Osteocyte (in vitro differentiated cells): ENCODE measurements around the gene KIF16B. TPM values are rescaled to one million over a fixed set of nuclear protein-coding genes. Genes with fewer than 3 reads are reported as not detected.

ENCODE experiments used
- DNase-seq: peaks from one replicate; pipeline ENCODE4 v3.0.0; 2021; ENCODE audit warnings: mixed read lengths; ENCODE audit not compliant: unreplicated experiment; ENCODE audit errors: extremely low spot score
- H3K27ac Mint-ChIP-seq: one replicate; pipeline ENCODE4 v1.8.0; 2021; ENCODE audit warnings: mild to moderate bottlenecking, mixed read lengths; ENCODE audit not compliant: unreplicated experiment
- H3K27me3 Mint-ChIP-seq: one replicate; pipeline ENCODE4 v1.8.0; 2021; ENCODE audit warnings: mixed read lengths; ENCODE audit not compliant: unreplicated experiment
- H3K36me3 Mint-ChIP-seq: one replicate; pipeline ENCODE4 v1.8.0; 2021; ENCODE audit warnings: mixed read lengths; ENCODE audit not compliant: unreplicated experiment
- H3K4me1 Mint-ChIP-seq: one replicate; pipeline ENCODE4 v1.8.0; 2021; ENCODE audit warnings: mixed read lengths; ENCODE audit not compliant: unreplicated experiment
- H3K4me3 Mint-ChIP-seq: one replicate; pipeline ENCODE4 v1.8.0; 2021; ENCODE audit warnings: mild to moderate bottlenecking, moderate library complexity, mixed read lengths; ENCODE audit not compliant: unreplicated experiment
- H3K9me3 Mint-ChIP-seq: one replicate; pipeline ENCODE4 v1.8.0; 2021; ENCODE audit warnings: mixed read lengths; ENCODE audit not compliant: unreplicated experiment
- total RNA-seq: library from RNA; stranded (reverse); gene quantifications from 2 replicates; pipeline ENCODE4 v1.2.1, GENCODE V29; 2021
- TF ChIP-seq, protein P1 (sequence below): fragments of 200-600 bp; sonication (generic); IDR thresholded peaks from 2 replicates; pipeline ENCODE4 v1.5.0; 2021; ENCODE audit warnings: antibody characterized with exemption, mild to moderate bottlenecking, moderate library complexity

Gene KIF16B
- total RNA-seq, 1 donor from 2014 or later = 10.2 TPM

DNA sequence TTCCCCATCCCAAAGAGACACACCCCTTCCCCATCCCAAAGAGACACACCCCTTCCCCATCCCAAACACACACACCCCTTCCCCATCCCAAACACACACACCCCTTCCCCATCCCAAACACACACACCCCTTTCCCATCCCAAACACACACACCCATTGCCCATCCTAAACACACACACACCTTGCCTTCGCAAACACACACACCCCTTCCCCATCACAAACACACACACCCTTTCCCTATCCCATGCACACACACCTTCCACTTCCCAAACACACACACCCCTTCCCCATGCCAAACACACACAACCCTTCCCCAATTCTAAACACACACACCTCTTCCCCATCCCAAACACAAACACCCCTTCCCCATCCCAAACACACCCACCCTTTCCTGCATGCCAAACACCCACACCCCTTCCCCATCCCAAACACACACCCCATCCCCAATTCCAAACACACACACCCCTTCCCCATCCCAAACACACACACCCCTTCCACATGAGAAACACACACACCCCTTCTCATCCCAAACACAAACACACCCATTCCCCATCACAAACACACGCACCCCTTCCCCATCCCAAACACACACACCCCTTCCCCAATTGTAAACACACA, 315.3 kb downstream of the KIF16B start:
- Mint-ChIP-seq H3K27ac (no peak overlapping the region), H3K4me3 (no peak overlapping the region), H3K9me3 (no peaks in the 10 kb centered on the region), H3K4me1 (no peaks in the 10 kb centered on the region), H3K36me3 (no peaks in the 10 kb centered on the region), H3K27me3 (no peaks in the 10 kb centered on the region)
- TF ChIP-seq, protein P1, sequence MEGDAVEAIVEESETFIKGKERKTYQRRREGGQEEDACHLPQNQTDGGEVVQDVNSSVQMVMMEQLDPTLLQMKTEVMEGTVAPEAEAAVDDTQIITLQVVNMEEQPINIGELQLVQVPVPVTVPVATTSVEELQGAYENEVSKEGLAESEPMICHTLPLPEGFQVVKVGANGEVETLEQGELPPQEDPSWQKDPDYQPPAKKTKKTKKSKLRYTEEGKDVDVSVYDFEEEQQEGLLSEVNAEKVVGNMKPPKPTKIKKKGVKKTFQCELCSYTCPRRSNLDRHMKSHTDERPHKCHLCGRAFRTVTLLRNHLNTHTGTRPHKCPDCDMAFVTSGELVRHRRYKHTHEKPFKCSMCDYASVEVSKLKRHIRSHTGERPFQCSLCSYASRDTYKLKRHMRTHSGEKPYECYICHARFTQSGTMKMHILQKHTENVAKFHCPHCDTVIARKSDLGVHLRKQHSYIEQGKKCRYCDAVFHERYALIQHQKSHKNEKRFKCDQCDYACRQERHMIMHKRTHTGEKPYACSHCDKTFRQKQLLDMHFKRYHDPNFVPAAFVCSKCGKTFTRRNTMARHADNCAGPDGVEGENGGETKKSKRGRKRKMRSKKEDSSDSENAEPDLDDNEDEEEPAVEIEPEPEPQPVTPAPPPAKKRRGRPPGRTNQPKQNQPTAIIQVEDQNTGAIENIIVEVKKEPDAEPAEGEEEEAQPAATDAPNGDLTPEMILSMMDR = no peak
- no peak for DNase-seq

- no peak for DNase-seq
- Mint-ChIP-seq H3K9me3 (no peaks in the 10 kb centered on the region), H3K27ac (no peak overlapping the region), H3K36me3 (no peaks in the 10 kb centered on the region), H3K27me3 (peaks cover 3% of the 10 kb centered on the region), H3K4me1 (no peaks in the 10 kb centered on the region), H3K4me3 (no peak overlapping the region)
- TF ChIP-seq, protein P1 = no peak
Observed at GRCh38 chr20:16257021-16257420, 316.2 kb downstream of the KIF16B start.

DNA sequence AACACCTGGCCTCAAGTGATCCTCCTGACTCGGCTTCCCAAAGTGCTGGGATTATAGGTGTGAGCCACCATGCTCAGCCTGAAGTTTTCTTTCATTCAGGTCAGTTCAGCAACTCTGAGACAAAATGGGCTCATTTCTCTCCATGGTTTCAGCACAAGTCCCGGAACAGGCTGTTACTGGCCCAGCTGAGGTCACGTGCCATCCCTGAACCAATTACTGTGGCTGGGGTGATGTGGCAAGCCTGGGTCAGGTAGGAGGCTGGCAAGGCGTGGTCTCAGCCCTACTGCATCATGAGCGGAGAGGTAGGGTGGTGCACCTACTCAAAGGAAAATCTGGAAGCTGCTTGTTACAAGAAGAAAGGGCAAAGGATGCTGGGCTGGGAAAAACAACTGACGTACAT, 326.4 kb downstream of the KIF16B start:
- Mint-ChIP-seq H3K27me3 (peaks cover 13% of the 10 kb centered on the region), H3K4me3 (no peak overlapping the region), H3K36me3 (no peaks in the 10 kb centered on the region), H3K4me1 (no peaks in the 10 kb centered on the region), H3K27ac (no peak overlapping the region), H3K9me3 (no peaks in the 10 kb centered on the region)
- DNase-seq = peak; percentile 63
- TF ChIP-seq, protein P1 = no peak

DNA sequence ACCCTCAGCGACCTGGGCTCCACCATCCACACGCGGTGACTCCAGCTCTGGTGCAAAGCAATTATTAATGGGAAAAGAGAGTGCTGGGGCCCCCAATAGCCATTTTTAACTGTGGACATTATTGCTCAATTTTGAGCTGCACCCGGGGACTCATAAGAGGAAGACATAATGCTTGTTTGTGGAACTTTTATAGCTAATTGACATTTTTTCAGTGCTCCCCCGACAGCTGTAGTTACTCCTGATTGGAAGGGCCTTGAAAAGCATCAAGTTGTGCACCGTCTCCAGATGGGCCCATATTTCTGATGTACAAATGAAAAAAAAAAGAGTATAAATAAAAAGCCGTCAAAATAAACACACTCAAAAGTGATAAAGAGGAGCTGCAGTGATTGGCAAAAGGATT, 327.0 kb downstream of the KIF16B start:
- no peak overlapping the region for H3K4me3 Mint-ChIP-seq

DNA sequence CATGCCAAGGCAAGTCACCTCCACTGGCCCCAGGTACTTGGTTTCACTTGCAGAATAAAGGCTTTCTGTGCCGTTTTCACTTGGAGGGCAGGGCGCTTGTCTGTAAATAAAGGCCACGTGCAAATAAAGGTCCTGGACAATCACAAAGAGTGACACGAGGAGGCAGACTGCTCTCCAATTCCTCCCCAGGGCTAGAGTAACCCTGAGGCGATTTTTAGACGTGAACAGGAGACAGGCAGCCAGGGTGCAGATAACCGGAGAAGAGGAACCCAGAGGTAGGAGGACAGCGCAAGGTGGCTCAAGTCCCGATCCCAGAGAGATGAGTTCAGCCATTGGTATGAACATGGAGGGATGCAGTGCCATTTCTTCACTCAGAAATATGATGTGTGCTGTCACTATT, 327.4 kb downstream of the KIF16B start:
- TF ChIP-seq, protein P1 = no peak
- DNase-seq = peak; percentile 65
- H3K27me3 Mint-ChIP-seq = peaks cover 13% of the 10 kb centered on the region
- H3K4me1 Mint-ChIP-seq = no peaks in the 10 kb centered on the region
- no peak overlapping the region for H3K27ac Mint-ChIP-seq
- H3K4me3 Mint-ChIP-seq = no peak overlapping the region
- H3K36me3 Mint-ChIP-seq = no peaks in the 10 kb centered on the region
- H3K9me3 Mint-ChIP-seq = no peaks in the 10 kb centered on the region

More for the DNA sequence above, 327.0 kb downstream of the KIF16B start:
- no peaks in the 10 kb centered on the region for H3K36me3 Mint-ChIP-seq
- no peaks in the 10 kb centered on the region for H3K9me3 Mint-ChIP-seq
- TF ChIP-seq, protein P1 = no peak
- H3K27me3 Mint-ChIP-seq = peaks cover 13% of the 10 kb centered on the region
- no peak overlapping the region for H3K27ac Mint-ChIP-seq
- no peaks in the 10 kb centered on the region for H3K4me1 Mint-ChIP-seq
- no peak for DNase-seq
